ENCODE results near the gene GAPVD1.

Gene GAPVD1

GRCh38 chr9:125239631-125240597, 21.7 kb upstream of the GAPVD1 start:
- peaks cover 58% of the 10 kb centered on the region for H3K4me1 Mint-ChIP-seq
- peaks cover 59% of the 10 kb centered on the region for H3K36me3 Mint-ChIP-seq
- H3K27me3 Mint-ChIP-seq, result peaks cover 4% of the 10 kb centered on the region
- CTCF ChIA-PET, result interaction anchor here (2.1 kb wide), 1 partner anchor 21 kb away, joined by 9 read pairs; the partner anchor contains the start of gene GAPVD1
- H3K27ac Mint-ChIP-seq, result peak overlapping the region; percentile 95
- no peaks in the 10 kb centered on the region for H3K9me3 Mint-ChIP-seq
- H3K4me3 Mint-ChIP-seq, result peak overlapping the region; percentile 84
- no peak for DNase-seq

GRCh38 chr9:125240649-125240999, 21.0 kb upstream of the GAPVD1 start:
- H3K27ac Mint-ChIP-seq, result peak overlapping the region; percentile 95
- peaks cover 53% of the 10 kb centered on the region for H3K4me1 Mint-ChIP-seq
- H3K4me3 Mint-ChIP-seq, result peak overlapping the region; percentile 84
- peaks cover 4% of the 10 kb centered on the region for H3K27me3 Mint-ChIP-seq
- CTCF ChIA-PET, result interaction anchor here (2.1 kb wide), 1 partner anchor 20 kb away, joined by 9 read pairs; the partner anchor contains the start of gene GAPVD1
- H3K9me3 Mint-ChIP-seq, result no peaks in the 10 kb centered on the region
- H3K36me3 Mint-ChIP-seq, result peaks cover 52% of the 10 kb centered on the region
- peak; percentile 66 for DNase-seq

GRCh38 chr9:125241000-125241862, 20.4 kb upstream of the GAPVD1 start, which contains the start of gene HSPA5:
HSPA5 (minus strand) TSS chr9:125241343; CDS start chr9:125241126, 217 bp downstream.
- Mint-ChIP-seq H3K27me3 (peaks cover 4% of the 10 kb centered on the region), H3K4me1 (peaks cover 48% of the 10 kb centered on the region), H3K9me3 (no peaks in the 10 kb centered on the region), H3K27ac (peak within 1 kb of the TSS; percentile 95), H3K36me3 (peaks cover 46% of the 10 kb centered on the region), H3K4me3 (peak within 1 kb of the TSS; percentile 84)
- CTCF ChIA-PET, result interaction anchor here (2.1 kb wide), 1 partner anchor 20 kb away, joined by 9 read pairs; the partner anchor contains the start of gene GAPVD1
- peak; percentile 100 for DNase-seq

GRCh38 chr9:125241863-125242739, 19.5 kb upstream of the GAPVD1 start:
- Mint-ChIP-seq H3K4me3 (peak overlapping the region; percentile 84), H3K9me3 (no peaks in the 10 kb centered on the region), H3K36me3 (peaks cover 37% of the 10 kb centered on the region), H3K27ac (peak overlapping the region; percentile 95), H3K27me3 (peaks cover 4% of the 10 kb centered on the region), H3K4me1 (peaks cover 40% of the 10 kb centered on the region)
- CTCF ChIA-PET, result interaction anchor here (2.1 kb wide), 1 partner anchor 19 kb away, joined by 9 read pairs; the partner anchor contains the start of gene GAPVD1
- no peak for DNase-seq

- peaks cover 22% of the 10 kb centered on the region for H3K4me1 Mint-ChIP-seq
- peaks cover 20% of the 10 kb centered on the region for H3K36me3 Mint-ChIP-seq
- H3K27me3 Mint-ChIP-seq, result peaks cover 4% of the 10 kb centered on the region
- CTCF ChIA-PET, result interaction anchor here (1.1 kb wide), 1 partner anchor 12 kb away, joined by 5 read pairs; no protein-coding TSS in a partner anchor
- no peak for DNase-seq
- no peak overlapping the region for H3K27ac Mint-ChIP-seq
- H3K4me3 Mint-ChIP-seq, result peak overlapping the region; percentile 21
- no peaks in the 10 kb centered on the region for H3K9me3 Mint-ChIP-seq
Measured at GRCh38 chr9:125243792-125244260, 17.8 kb upstream of the GAPVD1 start.

- peaks cover 1% of the 10 kb centered on the region for H3K27me3 Mint-ChIP-seq
- no peaks in the 10 kb centered on the region for H3K36me3 Mint-ChIP-seq
- H3K4me1 Mint-ChIP-seq, result peaks cover 8% of the 10 kb centered on the region
- H3K9me3 Mint-ChIP-seq, result no peaks in the 10 kb centered on the region
- no peak for DNase-seq
- no peak overlapping the region for H3K27ac Mint-ChIP-seq
- CTCF ChIA-PET, result no interaction called here
- no peak overlapping the region for H3K4me3 Mint-ChIP-seq
Measured at GRCh38 chr9:125246261-125246667, 15.4 kb upstream of the GAPVD1 start.

GRCh38 chr9:125254231-125254630, 7.4 kb upstream of the GAPVD1 start:
- Mint-ChIP-seq H3K36me3 (no peaks in the 10 kb centered on the region), H3K9me3 (no peaks in the 10 kb centered on the region), H3K4me1 (no peaks in the 10 kb centered on the region), H3K27me3 (peaks cover 10% of the 10 kb centered on the region), H3K27ac (no peak overlapping the region), H3K4me3 (no peak overlapping the region)
- no peak for DNase-seq
- CTCF ChIA-PET, result interaction anchor here (0.6 to 1.9 kb wide), 4 partner anchors 8 to 402 kb away, joined by 3 to 6 read pairs (median 3); no protein-coding TSS in a partner anchor

GRCh38 chr9:125255781-125256391, 5.7 kb upstream of the GAPVD1 start:
- CTCF ChIA-PET, result interaction anchor here (0.8 to 2.2 kb wide), 6 partner anchors 9 to 123 kb away, joined by 3 to 7 read pairs (median 4); no protein-coding TSS in a partner anchor

GRCh38 chr9:125258160-125258785, 3.4 kb upstream of the GAPVD1 start:
- no peak overlapping the region for H3K4me3 Mint-ChIP-seq
- no peak for DNase-seq
- CTCF ChIA-PET, result no interaction called here
- no peak overlapping the region for H3K27ac Mint-ChIP-seq
- H3K4me1 Mint-ChIP-seq, result peaks cover 23% of the 10 kb centered on the region
- H3K27me3 Mint-ChIP-seq, result peaks cover 18% of the 10 kb centered on the region
- peaks cover 8% of the 10 kb centered on the region for H3K36me3 Mint-ChIP-seq
- H3K9me3 Mint-ChIP-seq, result no peaks in the 10 kb centered on the region

More at GRCh38 chr9:125255781-125256391, 5.7 kb upstream of the GAPVD1 start:
- Mint-ChIP-seq H3K9me3 (no peaks in the 10 kb centered on the region), H3K4me1 (peaks cover 6% of the 10 kb centered on the region), H3K27me3 (peaks cover 18% of the 10 kb centered on the region), H3K4me3 (no peak overlapping the region), H3K36me3 (no peaks in the 10 kb centered on the region), H3K27ac (no peak overlapping the region)
- DNase-seq, result peak; percentile 45

- Mint-ChIP-seq H3K9me3 (no peaks in the 10 kb centered on the region), H3K27me3 (peaks cover 18% of the 10 kb centered on the region), H3K4me3 (no peak overlapping the region), H3K4me1 (peaks cover 30% of the 10 kb centered on the region), H3K27ac (no peak overlapping the region), H3K36me3 (peaks cover 13% of the 10 kb centered on the region)
- DNase-seq, result no peak
- CTCF ChIA-PET, result no interaction called here
Measured at GRCh38 chr9:125258832-125259534, 2.6 kb upstream of the GAPVD1 start.

- peaks cover 18% of the 10 kb centered on the region for H3K27me3 Mint-ChIP-seq
- H3K4me3 Mint-ChIP-seq, result peak overlapping the region; percentile 99
- H3K36me3 Mint-ChIP-seq, result peaks cover 21% of the 10 kb centered on the region
- H3K27ac Mint-ChIP-seq, result peak overlapping the region; percentile 85
- no peak for DNase-seq
- CTCF ChIA-PET, result interaction anchor here (0.6 to 1.7 kb wide), 5 partner anchors 13 to 118 kb away, joined by 3 to 9 read pairs (median 3); partner anchors contain the start of gene HSPA5
- peaks cover 44% of the 10 kb centered on the region for H3K4me1 Mint-ChIP-seq
- no peaks in the 10 kb centered on the region for H3K9me3 Mint-ChIP-seq
Measured at GRCh38 chr9:125260561-125260960, 1.1 kb upstream of the GAPVD1 start.

Data from activated naive CD4-positive, alpha-beta T cell treated with anti-CD3 and anti-CD28 coated beads, Interleukin-2, amount 10 ng/mL, durations not matched to agents 7 days and 5 days (primary cell).